NCI-H345 treated with DMSO at 0.1 percent for 48 hours (cell line): ENCODE data around the gene PTPN12.
A peak's percentile ranks its signal among the peaks of the same experiment; 100 is the strongest.
"Not testable (repeated sequence)": the region's sequence is repeated elsewhere in the genome, so short reads cannot be mapped to it uniquely, and the experiment has no call there.

Experiments used
- DNase-seq: peaks from one replicate; lab custom pipeline; 2025; ENCODE audit not compliant: unreplicated experiment; lab: John Stamatoyannopoulos, UW

Gene PTPN12

DNA sequence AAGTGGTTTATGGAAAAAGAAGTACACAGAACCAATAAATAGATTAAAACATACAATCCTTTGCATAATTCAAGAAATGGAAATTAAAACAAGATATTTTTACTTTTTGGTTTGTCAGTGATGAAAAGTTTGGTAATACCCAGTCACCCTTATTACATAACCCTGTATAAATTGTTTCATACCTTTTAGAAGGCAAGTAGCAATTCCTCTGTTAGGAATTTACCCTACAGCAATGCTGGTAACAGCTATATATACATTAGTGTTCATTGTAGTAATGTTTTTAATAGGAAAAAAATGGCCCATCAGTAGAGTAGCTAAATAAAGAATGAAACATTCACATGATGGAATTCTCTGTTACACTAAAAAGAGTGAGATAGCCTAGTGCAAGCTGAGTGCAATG is 42.7 kb downstream of the PTPN12 start:
- DNase-seq = no peak

DNA sequence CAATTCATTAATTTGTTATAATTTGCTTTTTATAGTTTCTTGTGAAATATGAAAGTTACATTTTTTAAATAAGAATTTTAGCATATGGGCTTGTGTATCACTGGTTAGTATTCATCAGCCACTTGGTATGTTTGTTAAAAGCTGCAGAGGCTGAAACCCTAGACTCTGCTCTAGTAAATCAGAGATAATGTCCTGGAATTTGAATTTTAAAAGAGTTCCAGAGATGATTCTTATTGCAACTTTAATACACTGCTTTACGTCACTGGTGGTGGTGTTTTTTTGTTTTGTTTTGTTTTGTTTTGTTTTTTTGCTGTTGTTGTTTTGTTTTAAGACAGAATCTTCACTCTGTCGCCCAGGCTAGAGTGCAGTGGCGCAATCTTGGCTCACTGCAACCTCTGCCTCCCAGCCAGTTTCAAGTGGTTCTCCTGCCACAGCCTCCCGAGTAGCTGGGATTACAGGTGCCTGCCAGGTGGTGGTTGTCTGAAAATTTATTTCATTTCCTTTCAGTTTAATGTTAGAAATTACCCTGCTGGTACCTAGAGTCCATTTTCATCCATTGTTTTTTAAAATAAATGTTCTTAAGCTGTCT is 43.8 kb downstream of the PTPN12 start:
- DNase-seq = no peak

DNA sequence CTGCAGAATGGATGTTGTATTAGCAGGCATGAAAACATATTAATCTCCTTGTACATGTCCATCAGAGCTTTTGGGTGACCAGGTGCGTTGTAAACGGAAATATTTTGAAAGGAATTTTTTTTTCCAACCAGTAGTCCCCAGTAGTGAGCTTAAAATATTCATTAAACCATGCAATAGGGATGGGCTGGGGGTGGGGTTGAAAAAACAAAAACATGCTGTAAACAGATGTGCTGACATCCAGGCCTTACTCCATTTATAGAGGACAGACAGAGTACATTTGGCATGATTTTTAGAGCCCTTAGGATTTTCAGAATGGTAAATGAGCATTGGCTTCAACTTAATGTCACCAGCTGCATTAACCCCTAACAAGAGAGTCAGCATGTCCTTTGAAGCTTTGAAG is 50.2 kb downstream of the PTPN12 start:
- no peak for DNase-seq

DNA sequence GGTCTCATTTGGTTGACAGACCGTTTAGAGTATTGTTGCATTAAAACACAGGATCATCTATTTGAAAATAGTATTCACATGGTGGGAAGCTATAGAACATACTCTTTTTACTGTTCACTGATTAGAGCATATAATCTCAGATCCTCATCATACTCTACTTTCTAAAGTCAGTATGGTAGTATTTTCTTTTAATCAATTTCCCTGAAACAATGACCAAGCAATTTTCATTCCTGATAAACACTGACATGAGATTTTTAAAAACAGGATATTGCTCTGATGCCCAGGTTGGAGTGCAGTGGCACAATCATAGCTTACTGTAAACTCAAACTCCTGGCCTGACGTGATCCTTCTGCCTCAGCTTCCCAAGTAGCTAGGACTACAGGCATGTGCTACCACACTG is 63.9 kb downstream of the PTPN12 start:
- no peak for DNase-seq

DNA sequence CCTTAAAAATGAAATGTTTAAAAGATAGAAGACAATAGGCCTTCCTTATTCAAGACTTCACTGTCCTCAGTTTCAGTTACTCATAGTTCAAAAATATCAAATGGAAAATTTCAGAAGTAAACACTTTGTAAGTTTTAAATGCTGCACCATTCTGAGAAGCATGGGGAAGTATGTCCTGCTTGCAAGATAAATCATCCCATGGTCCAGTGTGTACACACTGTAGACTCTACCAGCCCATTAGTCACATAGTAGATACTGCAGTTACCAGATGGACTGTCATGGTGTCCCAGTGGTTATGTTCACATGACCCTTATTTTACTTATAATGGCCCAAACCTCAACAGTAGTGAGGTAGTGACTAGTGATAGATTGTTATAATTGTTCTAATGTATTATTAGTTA is 69.5 kb downstream of the PTPN12 start:
- DNase-seq = no peak

DNA sequence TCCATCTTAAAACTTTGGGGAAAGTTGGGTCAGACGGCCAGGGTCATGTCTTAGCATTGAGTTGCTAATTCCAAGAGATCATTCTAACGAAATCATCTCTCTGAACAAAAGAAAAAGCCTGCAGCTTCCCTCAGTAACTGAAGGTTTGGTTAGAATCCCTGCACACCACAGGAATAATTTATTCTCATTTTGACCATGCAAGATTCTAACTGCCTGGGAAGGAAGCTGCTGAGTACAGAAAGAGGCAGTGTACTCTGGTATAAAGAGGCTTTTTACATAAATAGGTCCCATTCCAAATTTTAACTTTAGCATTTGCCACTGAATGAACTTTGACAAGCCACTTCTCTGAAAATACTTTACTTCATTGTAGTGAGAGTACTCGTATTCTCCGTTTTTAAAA is 82.2 kb downstream of the PTPN12 start:
- no peak for DNase-seq

DNA sequence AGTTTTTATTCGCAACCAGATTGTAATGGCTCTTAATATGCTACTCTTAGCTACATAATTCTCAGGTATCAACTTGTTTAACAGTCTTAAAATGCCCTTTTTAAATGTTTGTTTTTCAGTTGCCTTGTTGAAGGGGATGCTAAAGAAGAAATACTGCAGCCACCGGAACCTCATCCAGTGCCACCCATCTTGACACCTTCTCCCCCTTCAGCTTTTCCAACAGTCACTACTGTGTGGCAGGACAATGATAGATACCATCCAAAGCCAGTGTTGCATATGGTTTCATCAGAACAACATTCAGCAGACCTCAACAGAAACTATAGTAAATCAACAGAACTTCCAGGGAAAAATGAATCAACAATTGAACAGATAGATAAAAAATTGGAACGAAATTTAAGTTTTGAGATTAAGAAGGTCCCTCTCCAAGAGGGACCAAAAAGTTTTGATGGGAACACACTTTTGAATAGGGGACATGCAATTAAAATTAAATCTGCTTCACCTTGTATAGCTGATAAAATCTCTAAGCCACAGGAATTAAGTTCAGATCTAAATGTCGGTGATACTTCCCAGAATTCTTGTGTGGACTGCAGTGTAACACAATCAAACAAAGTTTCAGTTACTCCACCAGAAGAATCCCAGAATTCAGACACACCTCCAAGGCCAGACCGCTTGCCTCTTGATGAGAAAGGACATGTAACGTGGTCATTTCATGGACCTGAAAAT is 89.7 kb downstream of the PTPN12 start:
- DNase-seq = no peak

DNA sequence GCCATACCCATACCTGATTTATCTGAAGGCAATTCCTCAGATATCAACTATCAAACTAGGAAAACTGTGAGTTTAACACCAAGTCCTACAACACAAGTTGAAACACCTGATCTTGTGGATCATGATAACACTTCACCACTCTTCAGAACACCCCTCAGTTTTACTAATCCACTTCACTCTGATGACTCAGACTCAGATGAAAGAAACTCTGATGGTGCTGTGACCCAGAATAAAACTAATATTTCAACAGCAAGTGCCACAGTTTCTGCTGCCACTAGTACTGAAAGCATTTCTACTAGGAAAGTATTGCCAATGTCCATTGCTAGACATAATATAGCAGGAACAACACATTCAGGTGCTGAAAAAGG is 90.2 kb downstream of the PTPN12 start:
- DNase-seq = no peak

DNA sequence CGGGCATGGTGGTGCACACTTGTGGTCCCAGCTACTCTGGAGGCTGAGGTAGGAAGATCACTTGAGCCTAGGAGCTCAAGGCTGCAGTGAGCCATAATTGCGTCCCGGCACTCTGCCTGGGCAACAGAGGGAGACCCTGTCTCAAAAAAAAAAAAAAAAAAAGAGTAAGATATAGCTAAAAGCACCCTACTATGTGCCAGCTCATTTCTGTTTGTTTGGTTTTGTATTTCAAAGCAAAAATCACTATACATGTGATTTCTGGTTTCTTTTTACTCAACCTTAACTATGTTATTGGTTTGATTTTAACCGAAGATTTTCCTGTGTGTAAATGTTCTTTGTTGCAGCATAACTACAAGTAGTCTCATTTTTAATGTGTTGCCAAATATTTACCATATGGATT is 92.7 kb downstream of the PTPN12 start:
- no peak for DNase-seq

DNA sequence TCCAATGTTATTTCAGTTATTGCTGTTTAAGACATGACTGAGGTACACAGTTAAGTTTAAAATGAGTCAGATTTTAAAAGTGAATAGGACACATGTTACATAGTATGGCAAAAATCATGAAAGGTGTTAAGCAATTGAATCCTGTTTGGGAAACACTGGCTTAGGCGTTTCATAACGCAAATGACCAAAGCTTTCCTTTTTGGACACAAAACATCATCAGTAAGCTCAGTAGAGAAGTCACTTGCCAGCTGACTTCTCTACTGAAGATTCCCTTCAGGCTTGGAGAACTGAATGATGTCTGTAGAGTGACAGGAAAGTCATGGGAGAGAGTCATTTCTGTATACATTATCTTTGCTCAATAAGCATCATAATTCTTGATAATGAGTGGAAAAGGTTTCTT is 94.7 kb downstream of the PTPN12 start:
- no peak for DNase-seq

DNA sequence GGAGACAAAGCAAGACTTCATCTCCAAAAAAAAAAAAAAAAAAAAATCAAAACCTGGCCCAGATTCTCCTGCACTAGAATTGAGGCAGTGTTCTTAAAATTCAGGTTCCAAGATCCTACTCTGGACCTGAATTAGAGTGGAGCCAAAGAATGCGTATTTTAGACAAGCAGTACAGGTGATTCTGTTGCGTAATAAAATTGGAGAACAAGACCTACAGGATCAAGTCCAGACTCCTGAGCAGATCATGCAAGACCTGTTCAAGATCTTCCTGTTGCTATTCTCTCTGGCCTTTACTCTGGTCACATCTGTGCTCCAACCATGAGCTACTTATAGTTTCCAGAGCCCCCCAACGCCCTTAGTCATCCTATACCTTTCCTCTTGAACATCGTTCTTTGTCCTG is 107.7 kb downstream of the PTPN12 start:
- no peak for DNase-seq

DNA sequence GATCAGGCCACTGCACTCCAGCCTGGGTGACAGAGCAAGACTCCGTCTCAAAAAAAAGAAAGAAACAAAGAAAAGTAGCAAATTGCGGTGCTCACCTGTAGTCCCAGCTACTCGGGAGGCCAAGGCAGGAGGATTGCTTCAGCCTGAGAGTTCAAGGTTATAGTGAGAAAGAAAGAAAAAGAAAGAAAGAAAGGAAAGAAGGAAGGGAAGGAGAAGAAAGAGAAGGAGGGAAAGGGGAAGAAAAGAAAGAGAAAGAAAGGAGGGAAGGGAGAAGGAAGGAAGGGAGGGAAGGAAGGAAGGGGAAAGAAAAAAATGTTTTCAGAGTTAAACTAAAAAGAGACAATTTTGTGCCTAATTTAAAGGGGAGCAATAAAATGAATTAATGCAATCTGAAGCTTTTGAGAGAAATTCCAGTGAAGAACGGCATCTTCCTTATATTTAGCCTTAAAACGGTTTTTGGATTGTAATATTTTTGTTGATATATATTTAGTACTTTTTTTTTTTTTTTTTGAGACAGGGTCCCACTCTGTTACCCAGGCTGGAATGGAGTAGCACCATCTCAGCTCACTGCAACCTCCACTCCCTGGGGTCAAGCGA is 111.7 kb downstream of the PTPN12 start:
- no peak for DNase-seq

DNA sequence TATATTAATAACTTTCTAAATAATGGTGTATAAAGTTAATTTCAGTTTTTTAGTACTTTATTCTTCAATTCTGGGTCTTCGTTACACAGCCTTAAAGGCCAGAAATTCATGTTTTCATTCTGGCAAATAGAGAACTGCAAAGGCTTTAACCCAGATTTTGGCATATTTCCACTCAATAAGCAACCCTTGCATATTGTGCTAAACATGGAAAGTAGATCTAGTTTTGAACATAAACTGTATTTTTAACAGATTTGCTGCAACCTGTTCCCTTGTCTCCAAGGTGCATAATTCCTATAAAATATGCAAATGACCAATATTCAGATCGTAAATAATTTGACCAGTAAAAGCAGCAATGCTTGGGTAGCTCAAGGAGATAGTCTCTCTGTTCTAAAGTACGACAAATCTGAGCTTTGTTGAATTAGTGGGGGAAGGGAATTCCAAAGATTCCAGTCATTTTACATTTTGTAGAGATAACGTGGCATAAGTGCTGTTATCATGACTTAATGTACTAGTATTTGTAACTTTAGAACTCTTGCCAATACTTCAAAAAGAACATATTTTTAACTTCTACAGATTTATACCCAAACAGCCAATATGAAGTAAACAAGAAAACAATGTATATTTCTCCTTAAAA is 112.7 kb downstream of the PTPN12 start:
- no peak for DNase-seq

DNA sequence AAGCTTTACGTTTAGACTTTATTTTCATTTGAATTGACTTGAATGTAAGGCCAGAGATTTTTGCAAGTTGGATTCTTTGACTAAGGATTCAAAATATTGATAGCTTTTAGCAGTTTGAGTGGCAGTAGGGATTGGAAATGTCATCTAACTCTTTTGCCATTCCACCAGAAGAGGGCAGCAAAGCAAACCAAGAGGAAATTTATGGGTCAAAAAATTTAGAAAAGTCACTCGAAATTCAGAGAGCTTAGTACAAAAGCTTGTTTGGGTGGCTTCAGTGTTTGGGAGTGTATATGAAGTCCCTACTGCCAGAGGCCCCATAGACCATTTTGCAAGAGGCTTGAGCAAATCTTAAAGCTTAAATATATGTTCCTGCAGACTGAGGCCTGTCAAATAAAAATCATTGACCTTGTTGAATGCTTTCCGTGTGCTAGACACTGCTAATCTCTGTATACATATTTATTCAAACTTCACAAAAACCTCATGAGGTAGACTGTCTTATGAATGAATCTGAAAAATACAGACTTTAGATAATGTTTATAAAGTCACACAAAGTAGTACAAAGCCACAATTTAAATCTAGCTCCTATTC is 114.6 kb downstream of the PTPN12 start:
- DNase-seq = no peak

DNA sequence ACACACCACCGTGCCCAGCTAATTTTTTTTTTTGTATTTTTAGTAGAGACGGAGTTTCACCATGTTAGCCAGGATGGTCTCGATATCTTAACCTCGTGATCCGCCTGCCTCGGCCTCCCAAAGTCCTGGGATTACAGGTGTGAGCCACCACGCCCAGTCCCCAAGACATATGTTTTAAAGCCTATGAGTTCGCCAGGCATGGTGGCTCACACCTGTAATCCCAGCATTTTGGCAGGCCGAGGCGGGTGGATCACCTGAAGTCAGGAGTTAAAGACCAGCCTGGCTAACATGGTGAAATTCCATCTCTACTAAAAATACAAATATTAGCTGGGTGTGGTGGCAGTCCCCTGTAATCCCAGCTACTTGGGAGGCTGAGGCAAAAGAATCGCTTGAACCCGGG is 115.7 kb downstream of the PTPN12 start:
- not testable (repeated sequence) for DNase-seq

DNA sequence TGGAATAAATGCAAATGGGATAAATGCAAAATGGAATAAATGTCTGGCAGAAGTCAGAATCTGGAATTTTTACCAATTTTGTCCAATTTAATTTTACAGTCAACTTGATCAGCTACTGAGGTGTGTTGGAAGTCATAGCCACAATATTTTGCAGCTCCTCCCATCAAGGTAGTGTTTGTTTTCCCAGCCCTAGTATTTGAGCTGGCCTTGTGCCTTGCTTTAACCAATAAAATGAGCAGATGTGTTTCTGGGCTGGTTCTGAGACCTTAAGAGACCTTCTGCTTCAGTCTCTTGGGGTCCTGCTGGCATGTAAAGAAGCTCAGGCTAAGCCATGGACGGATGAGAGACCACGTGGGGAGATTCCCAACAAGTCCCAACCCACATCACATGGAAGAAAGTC is 116.5 kb downstream of the PTPN12 start:
- DNase-seq = no peak

DNA sequence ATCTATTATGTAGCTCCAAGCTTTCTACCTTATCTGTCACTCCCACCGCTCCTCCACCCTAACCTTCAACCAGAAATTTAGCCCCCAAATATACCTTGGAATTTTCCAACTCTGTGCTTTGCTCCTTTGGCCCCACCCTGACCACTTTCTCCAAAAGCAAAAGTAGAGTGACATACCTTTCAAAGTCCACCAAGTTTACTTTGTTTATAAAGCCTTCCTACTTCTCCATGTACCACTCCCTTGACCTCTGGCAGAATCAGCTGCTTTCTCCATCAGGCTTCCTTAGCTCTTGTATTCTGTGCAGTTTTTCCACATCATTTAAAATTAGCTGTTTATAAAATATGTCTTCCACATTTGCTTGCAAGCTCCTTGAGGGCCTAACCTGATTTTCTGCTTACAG is 118.3 kb downstream of the PTPN12 start:
- no peak for DNase-seq

DNA sequence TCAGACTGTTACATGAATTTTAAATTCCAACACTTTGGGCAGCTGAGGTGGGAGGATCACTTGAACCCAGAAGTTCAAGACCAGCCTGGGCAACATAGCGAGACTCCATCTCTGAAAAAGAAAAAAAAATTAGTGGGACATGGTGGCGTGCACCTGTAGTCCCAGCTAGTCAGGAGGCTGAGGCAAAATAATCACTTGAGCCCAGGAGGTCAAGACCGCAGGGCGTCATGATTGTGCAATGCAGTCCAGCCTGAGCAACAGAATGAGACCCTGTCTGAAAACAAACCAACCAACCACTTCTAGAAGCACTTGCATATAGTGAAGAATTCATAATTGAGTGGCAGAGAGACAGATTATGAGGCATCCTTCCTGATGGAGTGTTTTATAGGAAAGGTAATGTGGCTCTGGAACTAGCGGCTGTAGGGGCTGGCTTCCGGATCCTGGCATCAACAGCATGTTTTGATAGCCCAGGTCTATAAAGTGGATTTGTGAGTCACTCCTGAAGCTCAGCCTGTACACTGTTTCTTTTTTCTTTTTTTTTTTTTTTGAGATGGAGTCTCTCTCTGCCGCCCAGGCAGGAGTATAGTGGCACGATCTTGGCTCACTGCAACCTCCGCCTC is 118.9 kb downstream of the PTPN12 start:
- DNase-seq = no peak

DNA sequence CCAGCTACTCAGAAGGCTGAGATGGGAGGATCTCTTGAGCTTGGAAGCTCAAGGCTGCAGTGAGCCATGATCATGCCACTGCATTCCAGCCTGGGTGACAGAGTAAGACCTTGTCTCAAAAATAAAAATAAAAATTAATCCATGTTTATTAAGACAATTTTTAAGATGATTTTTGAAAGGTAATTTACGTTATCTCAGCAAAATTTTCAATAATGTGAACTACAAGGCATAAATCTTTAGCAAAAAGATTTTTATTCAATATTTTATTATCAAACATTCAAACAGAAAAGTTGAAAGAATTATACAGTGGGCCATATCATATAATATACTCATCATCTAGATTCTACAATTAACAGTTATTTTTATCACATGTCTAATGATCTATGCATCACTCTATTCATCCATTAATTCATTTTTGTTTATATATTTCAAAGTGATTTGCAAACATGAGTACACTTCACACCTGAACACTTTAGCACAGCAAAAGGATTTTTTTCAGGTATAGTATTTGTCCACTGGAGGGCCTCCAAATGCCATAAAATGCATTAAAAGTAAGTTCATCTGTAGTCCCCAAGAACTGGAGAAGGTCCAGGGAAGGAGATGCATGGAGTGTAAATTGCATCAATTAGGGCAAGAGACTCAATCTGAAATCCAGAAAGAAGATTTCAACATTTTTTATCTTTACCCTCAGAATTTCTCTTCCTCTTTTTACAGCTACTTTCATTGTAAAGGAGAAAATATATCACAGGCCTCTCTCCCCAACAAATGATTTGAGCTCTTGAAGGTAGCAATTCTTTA is 120.5 kb downstream of the PTPN12 start:
- DNase-seq = peak; percentile 25

DNA sequence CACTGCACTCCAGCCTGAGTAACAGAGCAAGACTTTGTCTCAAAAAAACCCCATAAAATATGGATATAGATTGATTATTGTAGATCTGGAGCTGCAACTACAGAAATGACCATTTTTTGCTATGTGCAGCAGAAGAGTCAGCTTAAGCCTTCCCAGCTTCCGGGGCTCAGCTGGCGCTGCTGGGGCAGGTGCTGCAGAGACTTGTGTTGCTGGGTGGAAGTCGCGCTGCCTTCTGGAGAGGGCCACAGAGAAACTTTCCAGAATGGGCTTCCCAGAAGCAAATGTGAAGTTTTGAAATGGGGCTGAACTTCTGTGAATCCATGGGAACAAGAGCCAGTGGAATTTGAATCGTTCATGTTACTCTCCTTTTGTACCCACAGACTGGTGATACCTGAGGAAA is 121.8 kb downstream of the PTPN12 start:
- no peak for DNase-seq

DNA sequence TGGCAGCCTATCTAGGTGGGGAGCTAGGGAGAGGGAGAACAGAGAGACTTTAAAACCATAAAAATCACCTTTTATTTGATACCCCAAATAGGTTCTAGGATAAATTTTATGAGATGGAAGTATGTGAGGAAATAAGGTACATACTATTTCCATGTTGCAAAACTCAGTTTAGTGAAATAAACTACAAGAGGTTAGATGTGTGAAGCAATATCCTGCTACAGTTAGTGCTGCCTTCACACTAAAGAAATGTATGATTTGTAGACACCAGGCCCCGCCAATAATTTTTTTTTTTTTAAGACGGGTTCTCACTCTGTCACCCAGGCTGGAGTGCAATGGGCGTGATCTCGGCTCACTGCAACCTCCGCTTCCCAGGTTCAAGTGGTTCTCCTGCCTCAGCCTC is 124.7 kb downstream of the PTPN12 start:
- no peak for DNase-seq
